Measurements from ENCODE around the gene HDLBP.

DNA sequence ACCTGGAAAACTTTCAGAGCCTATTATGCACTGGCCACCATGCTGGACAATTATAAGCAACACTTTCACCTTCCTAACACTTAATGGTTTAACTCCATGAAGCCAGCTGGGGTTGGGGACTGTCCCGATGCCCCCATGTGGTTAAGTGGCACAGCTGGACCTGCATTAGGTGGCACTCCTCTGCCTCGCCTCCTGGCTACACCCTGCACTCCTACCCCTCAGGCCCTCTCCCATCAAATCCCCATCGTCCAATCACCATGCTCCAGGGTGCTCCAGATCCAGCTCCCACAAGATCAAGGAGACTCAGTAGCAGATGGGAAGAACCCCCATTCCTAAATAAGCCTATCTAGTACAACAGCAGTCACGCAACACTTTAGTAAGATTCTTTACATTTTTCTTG, 53.8 kb downstream of the HDLBP start:
- TF ChIP-seq RARB (CRISPR knock-in tag; IDR thresholded peaks at IDR 0.05) (no peak), TCF4 (CRISPR knock-in tag; IDR thresholded peaks at IDR 0.05; ENCODE audit: borderline replicate concordance) (no peak), ESRRG (CRISPR knock-in tag; IDR thresholded peaks at IDR 0.05) (no peak), ZNF565 (CRISPR knock-in tag; conservative IDR thresholded peaks at IDR 0.05; ENCODE audit: low read depth) (no peak), PATZ1 (CRISPR knock-in tag; IDR thresholded peaks at IDR 0.05; ENCODE audit: borderline replicate concordance) (no peak), ARNTL (CRISPR knock-in tag; IDR thresholded peaks at IDR 0.05; ENCODE audit: borderline replicate concordance, low read depth) (no peak), ZC3H10 (CRISPR knock-in tag; IDR thresholded peaks at IDR 0.05) (no peak), CREB5 (CRISPR knock-in tag; IDR thresholded peaks at IDR 0.05; ENCODE audit: low read depth) (no peak)
- TF ChIP-seq, protein P1, sequence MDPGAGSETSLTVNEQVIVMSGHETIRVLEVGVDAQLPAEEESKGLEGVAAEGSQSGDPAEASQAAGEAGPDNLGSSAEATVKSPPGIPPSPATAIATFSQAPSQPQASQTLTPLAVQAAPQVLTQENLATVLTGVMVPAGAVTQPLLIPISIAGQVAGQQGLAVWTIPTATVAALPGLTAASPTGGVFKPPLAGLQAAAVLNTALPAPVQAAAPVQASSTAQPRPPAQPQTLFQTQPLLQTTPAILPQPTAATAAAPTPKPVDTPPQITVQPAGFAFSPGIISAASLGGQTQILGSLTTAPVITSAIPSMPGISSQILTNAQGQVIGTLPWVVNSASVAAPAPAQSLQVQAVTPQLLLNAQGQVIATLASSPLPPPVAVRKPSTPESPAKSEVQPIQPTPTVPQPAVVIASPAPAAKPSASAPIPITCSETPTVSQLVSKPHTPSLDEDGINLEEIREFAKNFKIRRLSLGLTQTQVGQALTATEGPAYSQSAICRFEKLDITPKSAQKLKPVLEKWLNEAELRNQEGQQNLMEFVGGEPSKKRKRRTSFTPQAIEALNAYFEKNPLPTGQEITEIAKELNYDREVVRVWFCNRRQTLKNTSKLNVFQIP (CRISPR knock-in tag; IDR thresholded peaks at IDR 0.05; ENCODE audit: borderline replicate concordance, low read depth): no peak
